ENCODE data around the gene EML1. TPM values are rescaled to one million over a fixed set of nuclear protein-coding genes. Genes with fewer than 3 reads are reported as not detected.

EML1 gene
- total RNA-seq, 1 experiment from 2014 or later = 18.3 TPM

DNA sequence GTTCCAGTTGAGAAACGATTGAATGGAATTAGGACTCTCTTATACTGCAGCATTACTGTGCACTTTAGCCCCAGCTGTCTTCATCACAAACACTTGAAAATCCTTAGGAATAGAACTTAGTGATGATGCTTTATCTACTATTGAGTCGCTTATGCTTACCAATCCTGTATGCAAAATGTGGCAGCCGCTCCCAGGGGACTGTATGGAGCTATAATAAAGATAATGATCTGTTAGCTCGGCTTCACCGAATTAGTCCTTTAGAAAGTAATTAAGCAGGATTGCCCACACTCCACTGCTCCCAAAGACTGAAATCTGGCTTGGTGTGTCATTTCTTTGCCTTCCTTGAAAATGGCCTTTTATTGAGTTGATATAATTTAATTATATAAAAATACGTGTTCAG, 10.6 kb downstream of the EML1 start:
- no peak for DNase-seq (ENCODE audit: low spot score)

DNA sequence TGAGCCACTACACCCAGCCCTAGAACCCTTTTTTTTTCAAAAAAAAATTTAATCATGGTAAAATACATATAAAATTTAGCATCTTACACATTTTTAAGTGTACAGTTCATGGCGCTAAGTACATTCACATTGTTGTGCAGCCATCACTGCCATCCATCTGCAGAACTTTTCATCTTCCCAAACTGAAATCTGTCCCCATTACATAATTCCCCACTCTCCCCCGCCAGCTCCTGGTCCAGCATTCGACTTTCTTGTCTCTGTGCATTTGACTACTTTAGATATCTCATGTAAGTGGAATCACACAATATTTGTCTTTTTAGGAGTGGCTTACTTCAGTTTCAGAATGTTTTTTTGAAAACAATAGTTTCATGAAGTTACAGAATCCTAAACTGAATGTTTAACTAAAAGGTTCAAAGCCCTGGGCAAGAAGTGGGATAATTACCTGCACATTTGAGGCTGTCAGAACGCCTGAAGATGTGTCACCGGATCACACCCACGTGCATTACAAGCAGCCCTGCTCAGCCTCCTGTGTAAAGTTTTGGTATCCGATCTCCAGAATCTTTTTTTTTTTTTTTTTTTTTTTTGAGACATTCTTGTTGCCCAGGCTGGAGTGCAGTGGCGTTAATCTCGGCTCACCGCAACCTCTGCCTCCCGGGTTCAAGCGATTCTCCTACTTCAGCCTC, 12.7 kb downstream of the EML1 start:
- DNase-seq (ENCODE audit: low spot score) = no peak

DNA sequence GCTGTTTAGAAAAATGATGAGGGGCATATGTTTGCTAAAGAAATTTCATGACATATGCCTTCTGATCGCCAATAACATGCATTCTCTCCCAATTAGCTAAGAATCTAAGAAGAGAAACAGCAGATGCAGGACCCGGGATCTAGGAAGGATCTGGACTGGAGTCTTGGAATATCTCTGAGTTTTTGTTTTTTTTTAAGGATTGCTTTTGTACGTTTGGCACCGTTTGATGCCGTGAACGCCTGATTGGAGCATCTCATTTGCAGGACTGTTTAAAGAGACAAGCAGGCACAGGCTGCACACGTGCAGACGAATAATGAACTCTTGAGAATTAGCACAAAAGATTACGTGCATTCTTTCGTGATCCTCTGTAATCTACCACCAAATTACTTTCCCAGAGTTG, 13.6 kb downstream of the EML1 start:
- DNase-seq (ENCODE audit: low spot score) = no peak

DNA sequence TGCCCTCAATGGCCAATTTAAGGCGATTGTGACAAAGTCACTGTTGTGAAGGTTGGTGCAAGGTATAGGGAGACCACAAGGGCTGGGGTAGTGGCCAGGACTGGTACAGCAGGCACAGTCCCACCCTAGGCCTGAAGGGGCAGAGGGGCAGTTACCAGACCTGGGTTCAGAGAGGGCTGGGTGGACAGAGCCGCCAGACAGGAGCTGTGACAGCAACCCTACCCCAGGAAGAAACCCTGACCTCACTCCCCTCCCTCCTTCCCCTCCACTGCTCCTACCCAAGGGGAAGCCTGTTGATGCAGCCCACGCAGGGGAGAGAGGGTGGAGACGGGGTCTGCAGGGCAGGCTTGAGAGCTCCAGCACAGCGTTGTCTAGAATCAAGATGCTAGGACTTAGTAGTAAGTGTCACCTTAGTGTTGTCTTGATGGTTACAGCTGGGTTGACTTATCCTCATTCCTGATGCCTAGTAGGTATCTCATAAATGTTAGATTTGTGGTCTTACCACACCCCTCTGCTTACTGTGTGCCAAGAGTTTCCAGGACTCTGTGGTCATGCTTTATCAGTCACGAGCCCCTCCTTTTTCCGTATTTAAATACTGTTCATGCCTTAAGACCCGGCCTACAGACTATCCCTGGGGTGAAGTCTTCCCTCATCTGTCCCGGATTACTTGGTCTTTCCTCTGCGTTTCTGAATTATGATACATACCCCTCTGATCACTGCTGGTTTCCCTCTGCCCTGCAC, 14.4 kb downstream of the EML1 start:
- DNase-seq (ENCODE audit: low spot score) = peak; percentile 27

- DNase-seq (ENCODE audit: low spot score) = no peak
These were observed 14.9 kb downstream of the EML1 start for GRCh38 chr14:99808154-99808505.

DNA sequence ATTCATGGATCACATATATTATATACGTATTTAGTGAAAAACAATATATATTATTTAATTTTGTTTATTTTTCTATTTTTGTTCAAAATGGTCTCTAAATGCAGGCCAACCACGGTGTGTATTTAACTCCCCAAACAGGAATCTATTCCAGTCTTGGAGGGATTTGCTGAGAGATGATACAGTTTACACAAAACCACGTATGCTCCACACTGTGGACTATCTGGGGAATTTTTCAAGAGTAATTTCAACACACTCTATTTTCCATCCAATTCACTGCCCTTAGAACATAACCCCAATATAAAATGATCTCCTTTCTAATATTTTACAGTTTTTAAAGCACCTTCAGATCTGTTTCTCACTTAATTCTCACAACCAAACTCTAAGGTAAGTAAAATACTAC, 15.3 kb downstream of the EML1 start:
- DNase-seq (ENCODE audit: low spot score) = no peak

- DNase-seq (ENCODE audit: low spot score) = no peak
These were observed 16.1 kb downstream of the EML1 start for GRCh38 chr14:99809360-99809759.

DNA sequence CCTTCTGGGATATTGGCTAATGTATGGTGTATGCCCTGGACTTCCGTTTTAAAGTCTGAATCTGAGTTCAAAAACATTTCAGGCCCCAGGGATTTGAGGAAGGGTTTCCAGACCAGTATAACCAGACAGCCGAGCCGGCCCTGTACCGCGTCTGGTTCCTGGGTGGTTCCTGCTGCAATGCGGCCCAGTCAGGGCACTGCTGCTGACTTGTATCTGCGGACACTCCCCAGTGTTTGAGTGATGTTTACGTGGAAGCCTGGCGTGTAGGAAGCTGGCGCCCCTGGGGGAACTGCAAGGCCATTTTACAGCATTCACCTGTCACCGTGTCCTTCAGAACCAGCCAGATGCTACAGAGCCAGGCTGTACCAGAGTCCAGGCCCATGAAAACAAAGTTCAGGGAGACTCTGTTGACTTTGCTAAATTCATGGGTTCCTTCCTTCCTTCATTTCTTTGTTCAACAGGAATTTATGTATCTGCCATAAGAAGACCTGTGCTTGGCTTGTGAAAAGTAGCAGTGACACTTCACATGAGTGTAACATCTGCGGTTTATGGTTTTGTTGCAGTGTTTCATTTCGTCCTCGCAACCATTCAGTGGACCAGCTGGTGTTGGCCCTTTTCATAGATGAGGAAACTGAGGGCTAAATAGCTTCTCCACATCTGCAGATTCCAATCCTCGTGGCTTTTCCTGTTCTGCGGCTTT, 16.8 kb downstream of the EML1 start:
- no peak for DNase-seq (ENCODE audit: low spot score)

DNA sequence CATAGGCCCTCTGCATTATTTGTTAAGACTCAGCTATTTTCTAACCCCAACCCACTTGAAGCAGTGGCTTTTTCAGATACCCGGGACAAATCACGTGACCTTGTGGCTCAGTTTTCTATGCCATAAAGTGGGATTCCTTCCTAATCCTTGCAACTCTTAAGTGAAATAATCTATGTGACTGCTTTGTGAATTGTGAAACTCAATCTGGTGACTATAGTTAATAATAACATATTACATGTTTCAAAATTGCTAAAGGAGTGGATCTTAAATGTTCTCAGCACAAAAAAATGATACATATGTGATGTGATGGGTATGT, 17.3 kb downstream of the EML1 start:
- no peak for DNase-seq (ENCODE audit: low spot score)

DNA sequence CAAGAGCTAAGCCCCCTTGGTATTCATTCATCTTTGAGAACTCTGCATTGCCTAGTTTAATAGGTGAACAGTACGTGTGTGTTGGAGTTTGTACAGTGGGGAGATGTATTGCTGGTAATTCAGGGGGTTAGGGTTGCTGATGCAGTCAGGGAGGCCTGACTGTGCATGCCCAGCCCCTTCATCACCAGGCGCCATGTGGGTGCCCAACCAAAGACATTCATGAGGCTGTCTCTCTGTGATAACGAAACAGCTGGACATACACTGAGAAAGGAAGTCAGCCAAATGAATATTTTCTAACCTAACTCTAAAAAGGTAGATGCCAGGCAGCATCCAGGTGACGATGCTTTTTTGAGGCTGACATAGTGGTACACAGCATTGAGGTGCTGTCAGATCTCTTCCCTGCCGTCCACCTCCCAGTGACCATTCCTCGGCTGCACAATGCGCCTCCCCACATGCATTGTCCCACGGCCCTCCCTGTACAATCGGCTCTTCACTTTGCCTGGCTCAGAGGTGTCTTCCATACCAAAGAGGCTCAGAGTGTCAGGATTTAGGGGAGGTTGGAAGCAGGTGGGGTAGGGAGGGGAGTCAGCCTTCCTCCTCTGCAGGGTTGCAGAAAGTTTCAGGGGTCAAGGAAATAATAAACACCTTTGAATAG, 19.0 kb downstream of the EML1 start:
- no peak for DNase-seq (ENCODE audit: low spot score)

GRCh38 chr14:99812892-99813291, 19.7 kb downstream of the EML1 start:
- no peak for DNase-seq (ENCODE audit: low spot score)

GRCh38 chr14:99815696-99816095, 22.5 kb downstream of the EML1 start:
- DNase-seq (ENCODE audit: low spot score) = no peak

GRCh38 chr14:99816217-99816616, 23.0 kb downstream of the EML1 start:
- no peak for DNase-seq (ENCODE audit: low spot score)

DNA sequence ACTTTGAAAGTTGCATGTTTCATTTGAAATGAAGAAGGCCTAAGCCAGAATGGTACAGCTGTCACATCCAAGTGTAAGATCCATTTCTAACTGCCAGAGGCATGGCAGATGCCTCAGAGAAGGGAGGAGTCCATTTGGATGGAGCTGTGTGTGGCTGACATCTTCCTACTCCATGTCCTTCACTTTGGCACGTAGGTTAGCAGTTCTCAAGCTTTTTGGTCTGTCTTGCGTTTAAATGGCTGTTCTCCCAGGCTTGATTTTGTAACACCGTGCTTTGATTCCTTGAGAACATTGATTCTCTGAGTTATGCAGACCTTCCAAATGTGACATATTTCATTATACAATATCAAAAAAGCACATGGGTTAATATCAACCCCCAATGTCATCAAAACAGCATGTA, 23.4 kb downstream of the EML1 start:
- DNase-seq (ENCODE audit: low spot score) = no peak

GRCh38 chr14:99817331-99817730, 24.1 kb downstream of the EML1 start:
- no peak for DNase-seq (ENCODE audit: low spot score)

GRCh38 chr14:99818503-99819036, 25.4 kb downstream of the EML1 start:
- DNase-seq (ENCODE audit: low spot score) = no peak

DNA sequence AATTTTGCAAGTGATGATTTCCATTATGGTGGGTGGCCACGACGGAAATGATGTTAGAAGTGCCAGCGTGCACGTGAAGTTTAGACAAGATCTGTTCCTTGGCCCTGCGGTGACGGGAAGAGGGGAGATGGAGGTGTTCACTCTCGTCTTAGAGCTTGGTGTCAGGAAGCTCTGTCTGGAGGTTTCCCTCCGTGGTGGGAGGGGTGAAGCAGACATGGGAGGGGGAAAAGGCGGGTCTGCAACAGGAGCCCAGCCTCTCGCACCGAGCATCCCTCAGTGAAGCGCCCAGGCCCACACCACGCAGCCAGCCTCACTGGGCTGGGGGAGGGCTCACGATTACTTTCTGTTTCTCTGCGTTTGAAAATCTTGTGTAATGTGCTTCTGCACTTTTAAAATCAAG, 26.3 kb downstream of the EML1 start:
- no peak for DNase-seq (ENCODE audit: low spot score)

GRCh38 chr14:99820702-99821331, 27.6 kb downstream of the EML1 start:
- DNase-seq (ENCODE audit: low spot score) = no peak

GRCh38 chr14:99821519-99822508, 28.6 kb downstream of the EML1 start:
- peak; percentile 59 for DNase-seq (ENCODE audit: low spot score)

GRCh38 chr14:99822800-99823455, 29.7 kb downstream of the EML1 start:
- DNase-seq (ENCODE audit: low spot score) = no peak

All from H4 (cell line).